ENCODE results near the gene NAGLU. TPM values are rescaled to one million over a fixed set of nuclear protein-coding genes. Genes with fewer than 3 reads are reported as not detected.

NAGLU gene
- total and polyA plus RNA-seq, 2 experiments from 2014 or later, result 39.4 to 68.1 TPM

- peaks cover 46% of the 10 kb centered on the region for H3K79me2 ChIP-seq (ENCODE audit: insufficient read depth)
- H3K27ac ChIP-seq, result peak overlapping the region; percentile 86
Observed at GRCh38 chr17:42563143-42563509, 27.1 kb downstream of the NAGLU start.

GRCh38 chr17:42563543-42563942 is 27.5 kb downstream of the NAGLU start:
- H2AFZ ChIP-seq, result no peak overlapping the region
- no peak overlapping the region for H3K27ac ChIP-seq
- H3K27me3 ChIP-seq (replicated peaks; ENCODE audit: insufficient read depth), result no peaks in the 10 kb centered on the region
- H3K4me1 ChIP-seq (ENCODE audit: insufficient read depth), result peaks cover 20% of the 10 kb centered on the region
- H4K20me1 ChIP-seq (ENCODE audit: insufficient read depth), result no peaks in the 10 kb centered on the region
- H3F3A ChIP-seq (ENCODE audit: insufficient read depth), result peaks cover 12% of the 10 kb centered on the region; the same call in 1 of the 2 replicates
- DNase-seq, result peak; percentile 40
- no peaks in the 10 kb centered on the region for H3K9me2 ChIP-seq (ENCODE audit: insufficient read depth)
- in situ Hi-C loops (cut with MboI), result no loop called here
- peak overlapping the region; percentile 92 for H3K4me3 ChIP-seq
- no peaks in the 10 kb centered on the region for H3K9me3 ChIP-seq (ENCODE audit: low read depth)
- peaks cover 6% of the 10 kb centered on the region; the same call in 1 of the 2 replicates for H3K36me3 ChIP-seq (ENCODE audit: low read depth)
- TF ChIP-seq EZH2phosphoT487 (IDR thresholded peaks at IDR 0.05; ENCODE audit: insufficient read depth, low read depth) (no peak), EZH2 (IDR thresholded peaks at IDR 0.05; ENCODE audit: insufficient read depth, poor library complexity, severe bottlenecking) (no peak)
- peak overlapping the region; percentile 91 for H3K4me2 ChIP-seq (ENCODE audit: unreplicated experiment)
- 11 to 18% methylated on average over 1 of the region's 1 CpG for WGBS, 2 experiments (ENCODE audit: low coverage in 1 of 2, low lambda C conversion rate in 2 of 2, missing lambda C conversion rate in 2 of 2)
- H3K79me2 ChIP-seq (ENCODE audit: insufficient read depth), result peaks cover 50% of the 10 kb centered on the region
- peak overlapping the region; percentile 93 for H3K9ac ChIP-seq

More at GRCh38 chr17:42563143-42563509, 27.1 kb downstream of the NAGLU start:
- Histone ChIP-seq H4K20me1 (ENCODE audit: insufficient read depth) (no peaks in the 10 kb centered on the region), H3K36me3 (ENCODE audit: low read depth) (peaks cover 6% of the 10 kb centered on the region; the same call in 1 of the 2 replicates), H3K27me3 (replicated peaks; ENCODE audit: insufficient read depth) (no peaks in the 10 kb centered on the region), H3K4me2 (ENCODE audit: unreplicated experiment) (peak overlapping the region; percentile 91), H2AFZ (0 out of 2 replicates have a peak overlapping the region, but pooled peaks have one; percentile 92), H3K4me3 (peak overlapping the region; percentile 92), H3K9ac (peak overlapping the region; percentile 93), H3K9me3 (ENCODE audit: low read depth) (no peaks in the 10 kb centered on the region), H3K9me2 (ENCODE audit: insufficient read depth) (no peaks in the 10 kb centered on the region), H3K4me1 (ENCODE audit: insufficient read depth) (peaks cover 20% of the 10 kb centered on the region), H3F3A (ENCODE audit: insufficient read depth) (peaks cover 12% of the 10 kb centered on the region; the same call in 1 of the 2 replicates)
- in situ Hi-C loops (cut with MboI), result no loop called here
- DNase-seq, result no peak
- WGBS, 2 experiments (ENCODE audit: low coverage in 1 of 2, low lambda C conversion rate in 2 of 2, missing lambda C conversion rate in 2 of 2), result 66 to 68% methylated on average over 14 of the region's 14 CpGs
- TF ChIP-seq EZH2phosphoT487 (IDR thresholded peaks at IDR 0.05; ENCODE audit: insufficient read depth, low read depth) (no peak), EZH2 (IDR thresholded peaks at IDR 0.05; ENCODE audit: insufficient read depth, poor library complexity, severe bottlenecking) (no peak)

GRCh38 chr17:42563950-42564349 is 27.9 kb downstream of the NAGLU start:
- Histone ChIP-seq H3K27ac (no peak overlapping the region), H3K9me2 (ENCODE audit: insufficient read depth) (no peaks in the 10 kb centered on the region), H3K27me3 (replicated peaks; ENCODE audit: insufficient read depth) (no peaks in the 10 kb centered on the region), H3K36me3 (ENCODE audit: low read depth) (peaks cover 6% of the 10 kb centered on the region; the same call in 1 of the 2 replicates), H3K4me2 (ENCODE audit: unreplicated experiment) (peak overlapping the region; percentile 91), H2AFZ (no peak overlapping the region), H3K79me2 (ENCODE audit: insufficient read depth) (peaks cover 55% of the 10 kb centered on the region), H3K4me1 (ENCODE audit: insufficient read depth) (peaks cover 20% of the 10 kb centered on the region), H3K9ac (peak overlapping the region; percentile 93), H3K9me3 (ENCODE audit: low read depth) (no peaks in the 10 kb centered on the region), H3K4me3 (0 out of 2 replicates have a peak overlapping the region, but pooled peaks have one; percentile 92), H4K20me1 (ENCODE audit: insufficient read depth) (no peaks in the 10 kb centered on the region), H3F3A (ENCODE audit: insufficient read depth) (peaks cover 12% of the 10 kb centered on the region; the same call in 1 of the 2 replicates)
- TF ChIP-seq EZH2 (IDR thresholded peaks at IDR 0.05; ENCODE audit: insufficient read depth, poor library complexity, severe bottlenecking), result no peak
- TF ChIP-seq EZH2phosphoT487 (IDR thresholded peaks at IDR 0.05; ENCODE audit: insufficient read depth, low read depth), result no peak
- DNase-seq, result no peak
- in situ Hi-C loops (cut with MboI), result no loop called here
- WGBS, 2 experiments (ENCODE audit: low coverage in 1 of 2, low lambda C conversion rate in 2 of 2, missing lambda C conversion rate in 2 of 2), result 78 to 84% methylated on average over 8 to 9 of the region's 9 CpGs

- Histone ChIP-seq H4K20me1 (ENCODE audit: insufficient read depth) (no peaks in the 10 kb centered on the region), H3K79me2 (ENCODE audit: insufficient read depth) (peaks cover 65% of the 10 kb centered on the region), H3K9me3 (ENCODE audit: low read depth) (no peaks in the 10 kb centered on the region), H3K27me3 (replicated peaks; ENCODE audit: insufficient read depth) (no peaks in the 10 kb centered on the region), H3K36me3 (ENCODE audit: low read depth) (peaks cover 6% of the 10 kb centered on the region; the same call in 1 of the 2 replicates), H2AFZ (no peak overlapping the region), H3K9me2 (ENCODE audit: insufficient read depth) (no peaks in the 10 kb centered on the region), H3K27ac (no peak overlapping the region), H3K9ac (no peak overlapping the region), H3K4me2 (ENCODE audit: unreplicated experiment) (no peak overlapping the region), H3F3A (ENCODE audit: insufficient read depth) (peaks cover 12% of the 10 kb centered on the region; the same call in 1 of the 2 replicates), H3K4me3 (no peak overlapping the region), H3K4me1 (ENCODE audit: insufficient read depth) (peaks cover 20% of the 10 kb centered on the region)
- DNase-seq, result no peak
- in situ Hi-C loops (cut with MboI), result no loop called here
- no peak for TF ChIP-seq EZH2phosphoT487 (IDR thresholded peaks at IDR 0.05; ENCODE audit: insufficient read depth, low read depth)
- TF ChIP-seq EZH2 (IDR thresholded peaks at IDR 0.05; ENCODE audit: insufficient read depth, poor library complexity, severe bottlenecking), result no peak
- 87 to 90% methylated on average over 15 of the region's 15 CpGs for WGBS, 2 experiments (ENCODE audit: low coverage in 1 of 2, low lambda C conversion rate in 2 of 2, missing lambda C conversion rate in 2 of 2)
Observed at GRCh38 chr17:42564815-42565522, 28.9 kb downstream of the NAGLU start.

All from GM23248 (cell line).